GM06990 (cell line): ENCODE data around the gene EYA4.

Experiments
- DNase-seq: peaks from one replicate; pipeline ENCODE4 v3.0.0-alpha.2; 2011; ENCODE audit not compliant: insufficient read length; ENCODE audit errors: extremely low read depth
- H3K27me3 ChIP-seq: replicated peaks from 2 replicates; pipeline ENCODE4 v1.6.0; 2011; ENCODE audit warnings: low read length; ENCODE audit not compliant: control insufficient read depth, insufficient read depth
- H3K36me3 ChIP-seq: 2 replicates; pipeline ENCODE4 v1.5.1; 2011; ENCODE audit warnings: low read length; ENCODE audit not compliant: control insufficient read depth, insufficient read depth
- H3K4me3 ChIP-seq: replicated peaks from 2 replicates; pipeline ENCODE4 v1.5.1; 2011; ENCODE audit warnings: low read depth, mild to moderate bottlenecking, control low read depth, low read length
- CTCF ChIP-seq: IDR thresholded peaks from 2 replicates; pipeline ENCODE4 v1.5.1; 2011; ENCODE audit warnings: low read length, control low read depth, mild to moderate bottlenecking, inconsistent platforms; ENCODE audit not compliant: insufficient read depth, poor library complexity, severe bottlenecking

Gene EYA4

GRCh38 chr6:133265066-133265465, 23.9 kb downstream of the EYA4 start:
- H3K36me3 ChIP-seq, result no peaks in the 10 kb centered on the region
- no peaks in the 10 kb centered on the region; the same call in 1 of the 2 replicates for H3K27me3 ChIP-seq
- no peak for TF ChIP-seq CTCF
- DNase-seq, result no peak
- H3K4me3 ChIP-seq, result no peak overlapping the region

- DNase-seq, result no peak
- TF ChIP-seq CTCF, result no peak
- H3K4me3 ChIP-seq, result no peak overlapping the region
- no peaks in the 10 kb centered on the region; the same call in 1 of the 2 replicates for H3K27me3 ChIP-seq
- no peaks in the 10 kb centered on the region for H3K36me3 ChIP-seq
These were observed 25.0 kb downstream of the EYA4 start for GRCh38 chr6:133266186-133266585.

- H3K4me3 ChIP-seq, result no peak overlapping the region
- DNase-seq, result no peak
- no peaks in the 10 kb centered on the region for H3K36me3 ChIP-seq
- no peak for TF ChIP-seq CTCF
- H3K27me3 ChIP-seq, result no peaks in the 10 kb centered on the region; the same call in none of the 2 replicates
These were observed 27.5 kb downstream of the EYA4 start for GRCh38 chr6:133268621-133269020.

- no peak overlapping the region for H3K4me3 ChIP-seq
- DNase-seq, result no peak
- no peaks in the 10 kb centered on the region; the same call in 1 of the 2 replicates for H3K27me3 ChIP-seq
- no peaks in the 10 kb centered on the region for H3K36me3 ChIP-seq
- TF ChIP-seq CTCF, result no peak
These were observed 33.7 kb downstream of the EYA4 start for GRCh38 chr6:133274813-133275212.

- Histone ChIP-seq H3K4me3 (no peak overlapping the region), H3K27me3 (no peaks in the 10 kb centered on the region; the same call in 1 of the 2 replicates), H3K36me3 (no peaks in the 10 kb centered on the region)
- no peak for TF ChIP-seq CTCF
- DNase-seq, result no peak
These were observed 34.1 kb downstream of the EYA4 start for GRCh38 chr6:133275213-133275612.
